Putamen (tissue), 1 donor: ENCODE results near the gene MADCAM1.
A peak's percentile ranks its signal among the peaks of the same experiment; 100 is the strongest.
"Not testable (repeated sequence)": the region's sequence is repeated elsewhere in the genome, so short reads cannot be mapped to it uniquely, and the experiment has no call there.

Experiments used
- DNase-seq: peaks from one replicate; pipeline ENCODE4 v3.0.0-alpha.2; 2016; ENCODE audit warnings: low spot score

Gene MADCAM1

DNA sequence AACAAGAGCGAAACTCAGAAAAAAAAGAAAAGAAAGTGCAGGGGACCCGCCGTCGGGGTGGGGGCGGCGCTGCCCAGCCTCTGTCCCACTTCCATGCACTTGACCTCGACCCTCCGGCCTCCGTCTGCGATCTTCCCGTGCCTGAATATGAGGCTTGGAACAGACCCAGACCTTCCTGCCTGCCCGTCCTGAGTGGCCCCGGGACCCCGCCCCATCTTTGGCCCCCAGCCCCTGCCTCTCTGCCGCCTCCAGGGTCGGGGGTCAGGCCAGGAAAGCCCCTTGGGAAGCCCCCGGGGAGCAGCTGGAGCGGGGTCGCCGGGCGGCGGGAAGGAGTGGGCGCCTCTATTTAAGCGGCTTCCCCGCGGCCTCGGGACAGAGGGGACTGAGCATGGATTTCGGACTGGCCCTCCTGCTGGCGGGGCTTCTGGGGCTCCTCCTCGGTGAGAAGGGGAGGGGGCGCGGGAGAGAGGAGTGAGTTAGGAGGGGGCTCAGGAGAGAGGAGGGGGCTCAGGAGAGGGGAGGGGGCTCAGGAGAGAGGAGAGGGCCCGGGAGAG is at the start of gene MADCAM1:
MADCAM1 (plus strand) TSS at position 375 of the 554 bp plus-strand sequence; CDS start at position 389, 14 bp downstream.
- DNase-seq, result no peak

DNA sequence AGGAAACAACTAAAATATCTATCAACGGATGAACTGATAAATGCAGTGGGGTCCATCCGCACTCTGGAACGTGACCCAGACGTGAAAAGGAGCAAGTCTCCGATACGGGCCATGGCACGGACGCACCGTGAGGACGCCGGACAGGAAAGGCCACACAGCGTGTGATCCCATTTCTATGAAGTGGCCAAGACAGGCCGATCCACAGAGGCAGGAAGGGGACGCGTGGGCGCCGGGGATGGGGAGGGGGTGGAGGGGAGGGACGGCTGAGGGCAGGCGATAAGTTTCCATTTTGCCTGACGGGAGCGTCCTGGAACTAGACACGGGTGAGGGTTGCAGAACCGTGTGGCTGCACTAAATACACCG is 49.2 kb upstream of the MADCAM1 start:
- no peak for DNase-seq

DNA sequence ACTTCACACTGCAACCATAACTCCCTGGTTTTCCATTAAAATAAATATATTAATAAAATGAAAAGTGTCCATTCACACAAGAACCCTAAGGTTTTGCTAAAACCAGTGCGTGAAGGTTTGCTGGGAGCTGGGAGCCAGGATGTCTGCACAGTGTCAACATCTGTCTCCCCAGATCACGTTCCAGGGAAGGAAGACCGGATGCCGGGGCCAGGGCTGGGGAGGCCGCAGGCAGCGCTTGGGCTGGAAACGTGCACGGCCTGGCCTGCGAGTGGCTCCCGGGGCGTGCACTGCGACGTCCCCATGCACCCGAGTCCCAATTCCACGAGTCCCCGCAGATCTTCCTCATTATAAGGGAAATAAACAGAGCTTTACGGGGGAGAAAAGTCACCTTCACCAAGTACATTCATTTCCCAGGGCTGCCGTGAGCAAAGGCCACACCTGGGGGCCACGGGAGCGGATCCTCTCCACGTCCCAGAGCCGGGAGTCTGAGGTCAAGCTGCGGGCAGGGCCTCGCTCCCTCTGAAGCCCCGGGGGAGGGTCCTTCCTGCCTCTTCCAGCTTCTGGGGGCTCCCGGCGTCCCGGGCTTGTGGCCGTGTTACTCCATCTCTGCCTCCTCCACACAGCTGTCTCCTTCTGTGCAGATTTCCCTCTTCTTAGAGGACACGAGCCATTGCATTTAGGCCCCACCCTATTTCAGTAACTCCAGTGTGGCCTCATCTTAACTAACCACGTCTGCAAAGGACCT is 48.3 kb upstream of the MADCAM1 start:
- DNase-seq, result no peak

DNA sequence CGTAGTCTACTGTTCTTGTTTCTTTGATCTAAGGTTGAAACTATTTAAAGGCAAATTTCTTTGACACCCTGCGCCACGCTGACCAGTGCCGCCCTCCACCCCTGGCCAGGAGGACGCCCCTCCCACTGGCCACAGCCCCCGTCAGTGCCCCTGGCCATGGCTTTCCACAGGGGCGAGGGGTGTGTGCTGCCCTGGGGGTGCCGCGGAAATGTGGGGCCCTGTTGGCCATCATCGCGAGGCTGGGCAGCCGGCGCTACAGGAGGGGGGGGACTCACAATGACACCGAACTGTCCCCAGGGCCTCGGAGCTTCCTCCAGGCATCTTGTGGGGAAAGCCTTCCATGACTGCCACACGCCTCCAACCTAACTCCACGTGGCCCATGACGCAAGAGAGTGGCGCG is 46.4 kb upstream of the MADCAM1 start:
- no peak for DNase-seq

DNA sequence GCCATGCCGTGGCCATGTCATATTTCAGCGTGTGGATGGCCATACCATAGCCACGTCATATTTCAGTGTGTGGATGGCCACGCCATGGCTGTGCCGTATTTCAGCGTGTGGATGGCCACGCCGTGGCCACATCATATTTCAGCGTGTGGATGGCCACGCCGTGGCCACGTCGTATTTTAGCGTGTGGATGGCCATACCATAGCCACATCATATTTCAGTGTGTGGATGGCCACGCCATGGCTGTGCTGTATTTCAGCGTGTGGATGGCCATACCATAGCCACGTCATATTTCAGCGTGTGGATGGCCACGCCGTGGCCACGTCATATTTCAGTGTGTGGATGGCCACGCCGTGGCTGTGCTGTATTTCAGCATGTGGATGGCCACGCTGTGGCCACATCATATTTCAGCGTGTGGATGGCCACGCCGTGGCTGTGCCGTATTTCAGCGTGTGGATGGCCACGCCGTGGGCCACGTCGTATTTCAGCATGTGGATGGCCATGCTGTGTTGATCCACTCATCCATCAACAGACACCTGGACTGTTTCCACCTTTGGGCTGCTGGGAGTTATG is 45.3 kb upstream of the MADCAM1 start:
- DNase-seq, result not testable (repeated sequence)

DNA sequence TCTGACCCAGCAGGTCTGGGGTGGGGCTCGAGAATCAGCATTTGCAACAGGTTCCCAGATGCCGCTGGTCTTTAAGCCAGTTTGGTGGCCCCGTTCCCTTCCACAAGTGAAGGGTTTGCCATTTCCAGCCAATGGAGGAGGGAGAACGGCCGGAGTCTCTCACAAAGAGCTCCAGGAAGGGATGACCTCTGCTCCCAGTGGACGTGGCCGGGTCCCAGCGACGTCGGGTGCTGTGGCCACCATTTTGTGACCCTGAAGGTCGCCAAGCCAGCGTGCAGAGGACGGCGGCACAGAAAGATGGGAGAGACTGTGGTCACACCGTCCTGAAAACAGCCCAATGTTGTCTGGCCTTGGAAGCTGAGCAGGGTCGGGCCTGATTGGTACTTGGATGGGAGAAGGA is 43.5 kb upstream of the MADCAM1 start:
- DNase-seq, result no peak

DNA sequence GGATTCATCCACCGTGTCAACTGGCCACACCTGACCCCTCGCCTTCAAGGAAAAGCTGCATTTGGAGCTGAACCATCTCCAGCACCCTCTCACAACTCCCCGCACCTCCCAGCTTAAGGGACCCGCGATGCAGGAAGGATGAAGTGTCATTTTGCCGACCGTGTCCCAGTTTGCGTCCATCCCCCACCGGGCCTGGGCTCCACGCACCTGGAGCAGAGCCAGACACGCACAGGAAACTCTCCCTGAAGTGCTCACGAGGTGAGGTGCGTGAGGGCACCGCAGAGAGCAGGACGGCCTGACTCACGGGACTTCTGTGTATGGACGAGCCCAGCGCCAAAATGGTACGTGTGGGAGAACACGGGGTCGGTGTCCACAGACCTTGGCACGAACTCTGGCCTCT is 42.7 kb upstream of the MADCAM1 start:
- no peak for DNase-seq

DNA sequence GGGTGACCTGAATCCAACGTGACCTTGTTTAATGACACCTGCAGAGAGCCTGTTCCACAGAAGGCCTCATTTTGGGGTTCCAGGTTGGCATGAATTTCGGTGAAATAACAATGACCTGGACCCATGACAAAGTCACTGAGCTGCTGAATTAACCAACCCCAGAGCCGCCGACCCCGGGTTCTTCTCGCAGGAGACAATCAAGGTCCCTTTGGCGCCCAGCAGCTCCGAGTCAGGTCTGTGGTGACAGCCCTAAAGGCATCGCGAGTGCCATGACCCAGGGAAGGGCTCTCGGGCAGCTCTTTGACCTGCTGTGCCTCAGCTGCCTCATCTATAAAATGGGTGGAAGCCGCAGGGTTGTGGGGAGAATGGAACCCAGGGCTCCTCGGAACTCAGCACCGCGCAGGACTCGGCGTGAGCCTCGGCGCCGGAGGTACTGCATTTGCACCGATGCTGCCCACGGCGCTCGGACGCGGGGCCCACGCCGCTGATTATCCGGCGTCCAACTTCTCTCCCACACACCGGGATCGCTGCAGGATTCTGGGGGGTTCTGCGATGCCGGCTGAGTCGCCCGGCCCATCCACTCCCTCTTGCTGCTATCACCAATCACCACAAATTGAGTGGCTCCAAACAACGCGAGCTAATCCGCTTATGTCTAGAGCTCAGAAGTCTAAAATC is 41.1 kb upstream of the MADCAM1 start:
- DNase-seq, result no peak

DNA sequence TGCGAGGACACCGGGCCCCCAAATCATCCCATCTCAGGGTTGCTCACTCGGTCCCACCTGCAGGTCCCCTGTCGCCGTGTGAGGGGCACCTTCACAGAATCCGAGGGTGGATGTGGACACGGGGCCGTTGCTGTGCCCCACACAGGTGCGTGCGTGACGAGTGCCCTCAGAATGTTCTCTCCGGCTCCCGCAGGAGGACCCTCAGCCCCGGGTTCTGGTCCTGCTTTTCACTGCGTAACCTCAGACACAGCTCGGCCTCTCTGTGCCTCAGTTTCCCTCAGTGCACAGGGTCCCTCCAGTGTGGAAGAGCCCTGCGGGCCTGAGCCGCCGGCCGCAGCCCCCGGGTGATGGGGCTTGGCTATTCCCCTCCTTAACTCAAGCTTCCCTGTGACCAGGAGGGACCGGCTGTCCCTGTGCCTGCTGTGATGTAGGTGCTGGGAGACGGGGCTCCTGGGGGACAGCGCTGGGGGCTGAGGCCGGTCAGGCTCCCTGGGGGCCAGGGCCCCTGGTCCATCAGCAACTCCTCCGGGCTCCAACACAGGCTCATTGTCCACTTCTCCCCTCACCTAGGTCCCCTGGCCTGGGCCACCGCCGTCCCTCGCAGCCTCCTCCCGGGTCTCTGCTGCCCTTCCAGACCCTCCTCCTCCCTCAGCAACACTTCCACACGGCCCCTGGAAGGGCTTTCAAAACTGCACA is 40.3 kb upstream of the MADCAM1 start:
- no peak for DNase-seq

DNA sequence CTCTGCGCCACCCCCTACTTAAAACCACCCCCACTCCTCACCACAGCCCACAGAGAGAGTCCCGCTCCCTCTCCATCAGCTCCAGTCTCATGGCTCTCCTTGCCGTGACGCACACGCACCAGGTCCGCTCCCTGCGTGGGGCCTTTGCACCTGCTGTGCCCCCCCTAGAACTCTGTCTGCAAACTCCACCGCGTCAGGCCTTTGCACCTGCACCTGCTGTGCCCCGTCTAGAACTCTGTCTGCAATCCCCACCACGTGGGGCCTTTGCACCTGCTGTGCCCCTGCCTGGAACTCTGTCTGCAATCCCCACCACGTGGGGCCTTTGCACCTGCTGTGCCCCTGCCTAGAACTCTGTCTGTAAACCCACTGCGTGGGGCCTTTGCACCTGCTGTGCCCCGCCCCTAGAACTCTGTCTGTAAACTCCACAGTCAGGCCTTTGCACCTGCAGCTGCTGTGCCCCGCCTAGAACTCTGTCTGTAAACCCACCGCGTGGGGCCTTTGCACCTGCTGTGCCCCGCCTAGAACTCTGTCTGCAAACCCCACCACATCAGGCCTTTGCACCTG is 39.7 kb upstream of the MADCAM1 start:
- DNase-seq, result no peak

DNA sequence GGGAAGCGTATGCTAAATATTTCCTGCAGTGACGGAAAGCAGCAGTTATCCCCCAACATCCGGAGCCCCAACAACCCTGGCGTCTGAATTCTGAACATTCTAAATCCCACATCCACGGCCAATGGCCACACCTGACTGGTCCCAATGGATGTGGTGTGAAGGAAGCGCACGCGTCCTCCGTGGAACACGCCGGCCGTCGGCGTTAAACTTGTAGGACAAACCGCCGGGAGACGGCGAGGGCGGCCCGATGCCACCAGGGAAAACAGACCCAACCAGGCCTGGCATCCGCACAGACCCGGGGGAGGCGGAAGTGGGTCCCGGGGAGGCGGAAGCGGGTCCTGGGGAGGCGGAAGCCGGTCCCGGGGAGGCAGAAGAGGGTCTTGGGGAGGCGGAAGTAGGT is 38.6 kb upstream of the MADCAM1 start:
- no peak for DNase-seq

DNA sequence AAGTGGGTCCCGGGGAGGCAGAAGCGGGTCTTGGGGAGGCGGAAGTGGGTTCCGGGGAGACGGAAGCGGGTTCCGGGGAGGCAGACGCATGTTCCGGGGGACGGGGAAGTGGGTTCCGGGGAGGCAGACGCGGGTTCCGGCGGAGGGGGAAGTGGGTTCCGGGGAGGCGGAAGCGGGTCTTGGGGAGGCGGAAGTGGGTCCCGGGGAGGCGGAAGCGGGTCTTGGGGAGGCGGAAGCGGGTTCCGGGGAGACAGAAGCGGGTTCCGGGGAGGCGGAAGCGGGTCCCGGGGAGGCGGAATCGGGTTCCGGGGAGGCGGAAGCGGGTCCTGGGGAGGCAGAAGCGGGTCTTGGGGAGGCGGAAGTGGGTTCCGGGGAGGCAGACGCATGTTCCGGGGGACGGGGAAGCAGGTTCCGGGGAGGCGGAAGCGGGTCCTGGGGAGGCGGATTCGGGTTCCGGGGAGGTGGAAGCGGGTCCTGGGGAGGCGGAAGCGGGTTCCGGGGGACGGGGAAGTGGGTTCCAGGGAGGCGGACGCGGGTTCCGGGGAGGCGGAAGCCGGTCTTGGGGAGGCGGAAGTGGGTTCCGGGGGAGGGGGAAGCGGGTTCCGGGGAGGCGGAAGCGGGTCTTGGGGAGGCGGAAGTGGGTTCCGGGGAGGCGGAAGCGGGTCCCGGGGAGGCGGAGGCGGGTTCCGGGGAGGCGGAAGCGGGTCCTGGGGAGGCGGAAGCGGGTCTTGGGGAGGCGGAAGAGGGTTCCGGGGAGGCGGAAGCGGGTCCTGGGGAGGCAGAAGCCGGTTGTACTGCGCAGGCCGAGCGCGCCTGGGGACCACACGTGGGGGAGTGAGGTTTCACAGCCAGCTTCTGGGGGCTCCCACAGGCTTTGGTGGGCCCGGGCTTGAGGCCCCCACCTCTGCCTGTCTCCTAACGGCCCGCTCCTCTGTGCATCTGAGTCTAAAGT is 37.9 kb upstream of the MADCAM1 start:
- DNase-seq, result no peak

DNA sequence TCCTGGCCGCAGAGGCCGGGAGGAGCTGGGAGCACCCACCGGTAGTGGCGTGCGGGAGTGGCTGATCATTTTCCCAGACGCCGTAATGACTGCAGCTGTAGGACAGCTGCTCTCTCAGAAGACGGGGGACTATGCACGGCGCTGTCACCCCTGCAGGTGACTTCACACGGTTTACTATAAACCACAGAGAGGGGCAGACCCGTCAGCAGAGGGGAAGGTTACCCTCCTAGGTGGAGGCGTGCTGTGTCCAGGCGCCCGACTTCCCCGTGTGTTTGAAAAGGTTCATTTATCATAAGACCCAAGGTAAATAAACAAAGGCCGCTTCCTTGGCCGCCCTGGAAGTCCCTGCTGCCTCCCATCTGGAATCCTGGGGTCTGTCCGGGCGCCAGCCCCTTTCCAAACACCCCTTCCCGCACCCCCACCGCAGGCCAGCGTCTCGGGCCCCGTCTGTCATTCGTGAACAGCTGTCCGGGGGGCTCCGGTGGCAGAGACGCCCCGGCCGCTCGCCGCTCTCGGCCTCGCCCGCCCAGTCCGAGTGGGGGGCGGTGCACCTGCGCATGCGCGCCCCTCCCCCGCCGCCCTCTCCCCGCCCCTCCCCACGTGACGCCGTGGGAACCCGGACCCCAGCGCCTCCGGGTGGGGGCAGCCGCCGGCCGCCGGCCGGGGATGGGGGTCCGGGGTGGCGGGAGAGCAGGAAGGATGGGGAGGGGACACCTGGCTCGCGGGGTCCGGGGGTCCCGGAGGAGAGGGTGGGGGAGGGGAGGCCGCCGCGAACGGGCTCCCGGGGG is 36.4 kb upstream of the MADCAM1 start:
- DNase-seq, result peak; percentile 52

DNA sequence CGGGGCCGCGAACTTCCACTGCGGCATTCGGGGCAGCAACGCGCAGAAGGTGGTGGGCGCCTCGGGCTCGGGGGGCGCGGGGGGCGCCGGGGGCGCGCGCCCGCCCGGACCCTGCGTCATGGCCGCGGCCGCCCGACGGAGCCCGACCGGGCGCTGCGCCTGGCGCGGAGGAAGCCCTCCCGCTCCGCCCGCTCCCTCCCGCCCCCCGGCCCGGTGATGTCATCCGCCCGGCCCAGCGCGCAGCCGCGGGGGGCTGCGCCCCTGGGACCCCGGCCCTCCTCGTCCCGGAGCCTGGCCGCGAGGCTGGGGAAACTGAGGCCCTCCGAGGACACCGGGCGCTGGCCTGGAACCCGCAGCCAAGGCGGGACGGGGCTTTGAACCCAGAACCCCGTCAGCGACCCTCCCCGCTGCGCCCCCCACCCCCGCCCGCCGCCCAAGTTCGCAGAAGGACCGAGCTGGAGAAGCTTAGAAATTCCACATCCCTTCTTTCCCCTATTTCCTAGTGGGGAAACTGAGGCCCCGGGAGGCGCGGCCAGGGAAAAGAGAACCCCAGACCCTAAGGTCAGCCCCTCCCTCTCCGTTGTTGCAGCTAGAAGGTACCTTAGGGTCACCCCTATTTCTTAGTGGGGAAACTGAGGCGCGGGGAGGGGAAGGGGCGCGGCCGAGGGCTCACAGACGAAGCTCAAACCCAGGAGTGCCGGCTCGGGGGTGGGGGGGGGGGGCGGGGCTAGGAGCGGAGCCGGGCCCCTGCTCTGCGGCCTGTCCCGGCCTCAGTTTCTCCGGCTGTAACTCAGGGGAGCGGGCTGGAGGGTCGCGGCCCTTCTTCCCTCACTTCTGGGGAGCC is 35.2 kb upstream of the MADCAM1 start, which contains the start of gene SHC2:
SHC2 (minus strand) TSS at position 157 of the 844 bp plus-strand sequence; CDS start at position 120, 37 bp downstream.
- no peak for DNase-seq

DNA sequence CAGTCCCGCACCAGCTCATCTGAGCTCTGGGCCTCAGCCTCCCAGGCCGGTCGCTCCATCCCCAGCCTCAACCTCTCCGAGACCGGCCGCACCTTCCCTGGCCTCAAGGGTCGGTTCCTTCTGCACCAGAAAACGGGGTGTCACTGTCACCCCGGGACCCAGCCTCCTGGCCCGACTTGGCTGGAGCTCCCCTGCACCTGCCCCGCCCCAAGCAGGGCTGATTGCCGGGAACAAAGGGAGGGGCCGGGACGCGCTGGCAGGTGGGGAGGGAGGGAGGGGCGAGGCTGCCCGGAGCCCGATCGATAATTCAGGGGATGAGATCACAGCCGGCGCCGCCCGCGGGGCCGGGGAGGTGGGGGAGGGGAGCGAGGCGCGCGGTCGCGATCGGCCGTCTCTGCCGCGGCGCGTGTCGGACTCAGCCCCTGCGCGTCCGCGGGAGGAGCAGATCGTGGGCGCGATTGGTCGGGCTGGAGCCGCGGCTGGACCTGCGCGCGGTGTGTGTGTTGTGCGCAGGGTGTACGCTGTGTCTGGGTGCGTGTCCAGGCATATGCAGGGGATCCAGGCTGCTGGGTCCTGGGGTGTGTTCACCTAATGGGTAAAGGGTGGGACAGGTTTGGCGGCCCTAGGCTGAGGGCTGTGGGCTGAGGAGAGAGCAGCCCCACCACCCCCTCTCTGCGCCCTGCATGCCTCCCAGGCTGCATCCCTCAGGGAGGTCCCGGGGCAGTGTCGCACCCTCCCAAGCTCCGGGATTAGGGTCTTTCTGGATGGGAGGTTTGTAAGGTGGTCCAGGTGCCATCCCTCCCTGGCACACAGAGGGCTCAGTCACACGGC is 34.4 kb upstream of the MADCAM1 start:
- no peak for DNase-seq

DNA sequence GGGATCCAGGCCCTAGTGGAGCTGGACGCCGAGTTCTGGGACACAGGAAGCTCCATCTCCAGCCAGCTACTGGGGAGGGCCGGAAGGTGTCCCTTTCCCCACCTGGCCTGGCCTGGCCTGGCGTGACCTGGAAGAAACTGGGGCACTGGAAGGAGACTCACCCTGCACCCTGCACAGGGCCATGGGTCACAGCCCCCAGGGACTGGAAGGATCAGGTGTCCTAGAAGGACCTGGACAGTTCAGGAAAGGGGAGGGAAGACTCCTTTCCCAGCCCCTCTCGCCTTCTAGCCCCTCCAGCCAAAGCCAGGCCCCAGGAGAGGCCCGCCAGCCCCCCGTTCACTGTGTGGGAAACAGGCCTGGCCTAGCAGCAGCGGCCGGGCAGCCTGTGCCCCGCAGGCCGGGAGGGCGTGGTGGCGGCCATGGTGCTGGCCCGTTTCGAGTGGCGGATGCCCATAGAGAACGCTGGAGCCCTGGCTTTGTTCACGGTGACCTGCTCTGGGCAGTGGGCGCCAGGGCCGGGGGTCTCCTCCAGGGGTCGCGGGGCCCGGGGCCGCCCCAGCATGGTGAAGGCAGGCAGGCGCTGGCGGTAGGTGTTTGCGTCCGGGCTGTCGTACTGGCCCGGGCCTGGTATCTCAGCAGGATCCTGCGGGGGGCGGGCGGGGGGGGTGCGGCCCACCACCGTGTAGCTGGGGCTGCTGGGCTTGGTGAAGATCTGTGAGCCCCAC is 32.6 kb upstream of the MADCAM1 start:
- no peak for DNase-seq

DNA sequence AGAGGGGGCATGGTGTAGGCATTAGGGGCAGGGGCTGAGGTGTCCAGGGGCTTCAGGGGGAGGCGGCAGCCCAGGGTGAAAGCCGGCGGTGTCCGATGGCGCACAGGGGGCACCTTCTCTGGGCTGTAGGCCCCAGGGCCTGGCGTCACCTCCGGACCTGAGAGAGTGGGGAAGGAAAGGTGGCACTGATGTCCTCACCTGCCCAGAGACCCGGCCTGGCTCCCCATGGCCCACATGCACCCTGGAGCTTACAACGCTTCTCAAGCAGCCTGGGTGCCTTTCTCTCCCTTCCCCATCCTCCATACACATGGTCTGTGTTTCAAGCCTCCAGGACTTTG is 32.1 kb upstream of the MADCAM1 start:
- DNase-seq, result no peak
